Measurements from ENCODE around the gene EIF3L. TPM values are rescaled to one million over a fixed set of nuclear protein-coding genes. Genes with fewer than 3 reads are reported as not detected.

The EIF3L gene
- polyA plus RNA-seq, 1 donor = 1,085 TPM

GRCh38 chr22:37898441-37899181 is 49.4 kb downstream of the EIF3L start:
- DNase-seq = no peak

- no peak for DNase-seq
Measured at GRCh38 chr22:37904572-37905533, 55.6 kb downstream of the EIF3L start.

- DNase-seq = no peak
Measured at GRCh38 chr22:37905534-37906363, 56.5 kb downstream of the EIF3L start, which contains the start of gene MICALL1. Gene MICALL1, plus strand, starts transcription at chr22:37906297. Its CDS starts 126 bp downstream, at chr22:37906423.

- no peak for DNase-seq
Measured at GRCh38 chr22:37906364-37907008, 57.3 kb downstream of the EIF3L start.

- no peak for DNase-seq
Measured at GRCh38 chr22:37907036-37907954, 58.1 kb downstream of the EIF3L start.

- DNase-seq = no peak
Measured at GRCh38 chr22:37909766-37910165, 60.5 kb downstream of the EIF3L start.

- no peak for DNase-seq
Measured at GRCh38 chr22:37910890-37911672, 61.9 kb downstream of the EIF3L start.

GRCh38 chr22:37911697-37912096 is 62.5 kb downstream of the EIF3L start:
- no peak for DNase-seq

- DNase-seq = no peak
Measured at GRCh38 chr22:37912171-37912570, 63.0 kb downstream of the EIF3L start.

- no peak for DNase-seq
Measured at GRCh38 chr22:37913233-37913721, 64.1 kb downstream of the EIF3L start.

GRCh38 chr22:37916311-37916710 is 67.1 kb downstream of the EIF3L start:
- no peak for DNase-seq

GRCh38 chr22:37917874-37918548 is 68.8 kb downstream of the EIF3L start:
- DNase-seq = no peak

GRCh38 chr22:37918580-37919270 is 69.5 kb downstream of the EIF3L start:
- DNase-seq = no peak

- DNase-seq = no peak
Measured at GRCh38 chr22:37920126-37920525, 70.9 kb downstream of the EIF3L start.

GRCh38 chr22:37922191-37922590 is 73.0 kb downstream of the EIF3L start:
- no peak for DNase-seq

GRCh38 chr22:37923927-37924326 is 74.7 kb downstream of the EIF3L start:
- no peak for DNase-seq

- DNase-seq = no peak
Measured at GRCh38 chr22:37924386-37925065, 75.3 kb downstream of the EIF3L start.

- DNase-seq = no peak
Measured at GRCh38 chr22:37925330-37925729, 76.1 kb downstream of the EIF3L start.
